IMR-90 (cell line): ENCODE measurements around the gene PTPRN2. TPM values are rescaled to one million over a fixed set of nuclear protein-coding genes. Genes with fewer than 3 reads are reported as not detected.

Source experiments
- ATAC-seq: fragments of 200-7000 bp; cut with Tn5 transposase; 2 replicates; pipeline ENCODE4 v1.9.1; 2020; ENCODE audit warnings: low read depth, mild to moderate bottlenecking, moderate library complexity
- BruUV-seq: library from RNA; stranded (reverse); fragments of 400-500 nt; replicated peaks from 2 replicates; lab custom pipeline; 2021; lab: Mats Ljungman, UMichigan
- CTCF ChIA-PET: fragments of 300-600 bp; formaldehyde crosslinking; extraction: SDS; loops from one replicate; lab custom pipeline; 2021; ENCODE audit warnings: antibody characterized with exemption; lab: Yijun Ruan, JAX
- POLR2A ChIA-PET: fragments of 300-600 bp; sonication (Branson Sonifier 250); formaldehyde crosslinking; loops from one replicate; lab custom pipeline; 2022; ENCODE audit warnings: antibody characterized with exemption; ENCODE audit not compliant: unreplicated experiment; lab: Charles Lee
- DNase-seq: peaks from one replicate; pipeline ENCODE4 v3.0.0; 2013
- H2AFZ ChIP-seq: replicated peaks from 2 replicates; pipeline ENCODE3; 2013; ENCODE audit warnings: low read length, mild to moderate bottlenecking; ENCODE audit not compliant: poor library complexity
- H2AK5ac ChIP-seq: 2 replicates; pipeline ENCODE4 v1.6.1; 2013; ENCODE audit warnings: low read depth, low read length, inconsistent platforms
- H2AK9ac ChIP-seq: replicated peaks from 2 replicates; pipeline ENCODE3; 2013; ENCODE audit warnings: mild to moderate bottlenecking, low read depth, low read length, moderate library complexity; ENCODE audit not compliant: poor library complexity
- H2BK120ac ChIP-seq: 2 replicates; pipeline ENCODE4 v1.6.1; 2013; ENCODE audit warnings: low read depth, low read length, inconsistent platforms
- H2BK15ac ChIP-seq: 3 replicates; pipeline ENCODE4 v1.6.1; 2013; ENCODE audit warnings: low read depth, low read length, inconsistent platforms
- H2BK20ac ChIP-seq: 2 replicates; pipeline ENCODE4 v1.6.1; 2013; ENCODE audit warnings: low read depth, mild to moderate bottlenecking, inconsistent platforms, low read length, moderate library complexity
- H2BK5ac ChIP-seq: 2 replicates; pipeline ENCODE4 v1.6.1; 2013; ENCODE audit warnings: mild to moderate bottlenecking, low read depth, low read length, inconsistent platforms; ENCODE audit not compliant: poor library complexity, severe bottlenecking
- H3K14ac ChIP-seq: replicated peaks from 2 replicates; pipeline ENCODE4 v1.6.1; 2013; ENCODE audit warnings: low read depth, low read length, inconsistent platforms
- H3K18ac ChIP-seq: 2 replicates; pipeline ENCODE4 v1.6.1; 2013; ENCODE audit warnings: low read depth, low read length, control low read depth
- H3K23ac ChIP-seq: 2 replicates; pipeline ENCODE4 v1.6.1; 2013; ENCODE audit warnings: low read depth, low read length, inconsistent platforms
- H3K27ac ChIP-seq: 2 replicates; pipeline ENCODE4 v1.5.1; 2013; ENCODE audit warnings: mild to moderate bottlenecking, control low read depth, low read length; ENCODE audit not compliant: insufficient read depth
- H3K27me3 ChIP-seq: 2 replicates; pipeline ENCODE4 v1.6.1; 2013; ENCODE audit warnings: low read length; ENCODE audit not compliant: control insufficient read depth, insufficient read depth
- H3K36me3 ChIP-seq: 2 replicates; pipeline ENCODE4 v1.6.1; 2013; ENCODE audit warnings: low read length, mixed read lengths; ENCODE audit not compliant: control insufficient read depth, insufficient read depth
- H3K4ac ChIP-seq: 2 replicates; pipeline ENCODE4 v1.6.1; 2013; ENCODE audit warnings: low read depth, low read length, inconsistent platforms
- H3K4me1 ChIP-seq: 2 replicates; pipeline ENCODE4 v1.6.1; 2013; ENCODE audit warnings: low read length, mixed read lengths; ENCODE audit not compliant: control insufficient read depth, insufficient read depth
- H3K4me2 ChIP-seq: 2 replicates; pipeline ENCODE4 v1.6.1; 2013; ENCODE audit warnings: low read depth, mild to moderate bottlenecking, control low read depth, low read length, moderate library complexity
- H3K4me3 ChIP-seq: 2 replicates; pipeline ENCODE4 v1.5.1; 2013; ENCODE audit warnings: low read depth, mild to moderate bottlenecking, control low read depth, low read length, moderate library complexity; ENCODE audit not compliant: insufficient read depth
- H3K56ac ChIP-seq: 2 replicates; pipeline ENCODE4 v1.6.1; 2013; ENCODE audit warnings: low read length, inconsistent platforms; ENCODE audit not compliant: insufficient read depth; ENCODE audit errors: extremely low read depth
- H3K79me1 ChIP-seq, 2 experiments: 2 replicates each; pipeline ENCODE4 v1.6.1; 2013; ENCODE audit warnings: low read length in 2 of 2, inconsistent platforms in 1 of 2, low read depth in 1 of 2
- H3K9ac ChIP-seq: 2 replicates; pipeline ENCODE4 v1.6.1; 2013; ENCODE audit warnings: low read depth, low read length, control low read depth
- H3K9me1 ChIP-seq: 2 replicates; pipeline ENCODE4 v1.6.1; 2013; ENCODE audit warnings: low read length, inconsistent platforms; ENCODE audit not compliant: insufficient read depth
- H3K9me3 ChIP-seq: 2 replicates; pipeline ENCODE4 v1.6.1; 2013; ENCODE audit warnings: low read length; ENCODE audit not compliant: control insufficient read depth, insufficient read depth
- H4K20me1 ChIP-seq: 2 replicates; pipeline ENCODE4 v1.6.1; 2013; ENCODE audit warnings: low read length, inconsistent platforms; ENCODE audit not compliant: insufficient read depth
- H4K5ac ChIP-seq: 2 replicates; pipeline ENCODE4 v1.6.1; 2013; ENCODE audit warnings: mild to moderate bottlenecking, low read depth, low read length, control low read depth
- H4K8ac ChIP-seq, 2 experiments: 2 replicates each; pipeline ENCODE4 v1.6.1; 2013; ENCODE audit warnings: low read depth in 2 of 2, low read length in 2 of 2, control low read depth in 1 of 2, inconsistent platforms in 1 of 2
- H4K91ac ChIP-seq: 2 replicates; pipeline ENCODE4 v1.6.1; 2013; ENCODE audit warnings: low read depth, low read length, inconsistent platforms; ENCODE audit not compliant: insufficient read depth
- BHLHE40 ChIP-seq: fragments of 150-350 bp; IDR thresholded peaks from 2 replicates; pipeline ENCODE4 v1.6.1; 2016; ENCODE audit warnings: mild to moderate bottlenecking, low read depth, low read length
- CEBPB ChIP-seq: IDR thresholded peaks from 2 replicates; pipeline ENCODE4 v1.6.1; 2012; ENCODE audit warnings: low read depth, low read length, improper control_type of control experiment
- CHD1 ChIP-seq: IDR thresholded peaks from 2 replicates; pipeline ENCODE4 v1.6.1; 2012; ENCODE audit warnings: low read depth, low read length, improper control_type of control experiment
- FOS ChIP-seq: fragments of 150-350 bp; IDR thresholded peaks from 2 replicates; pipeline ENCODE4 v1.6.1; 2016; ENCODE audit warnings: low read depth, low read length
- MAFK ChIP-seq: IDR thresholded peaks from 2 replicates; pipeline ENCODE4 v1.6.1; 2012; ENCODE audit warnings: low read depth, low read length, improper control_type of control experiment
- MAZ ChIP-seq: IDR thresholded peaks from 2 replicates; pipeline ENCODE4 v1.6.1; 2012; ENCODE audit warnings: low read depth, mild to moderate bottlenecking, low read length, improper control_type of control experiment, moderate library complexity, borderline replicate concordance
- MXI1 ChIP-seq: IDR thresholded peaks from 2 replicates; pipeline ENCODE4 v1.6.1; 2012; ENCODE audit warnings: low read depth, mild to moderate bottlenecking, low read length, moderate library complexity, borderline replicate concordance
- NFE2L2 ChIP-seq: fragments of 150-350 bp; IDR thresholded peaks from 2 replicates; pipeline ENCODE4 v1.6.1; 2016; ENCODE audit warnings: low read depth, mild to moderate bottlenecking, low read length
- RAD21 ChIP-seq: IDR thresholded peaks from 2 replicates; pipeline ENCODE4 v1.6.1; 2012; ENCODE audit warnings: low read length, improper control_type of control experiment
- RCOR1 ChIP-seq: IDR thresholded peaks from 2 replicates; pipeline ENCODE4 v1.6.1; 2012; ENCODE audit warnings: mild to moderate bottlenecking, low read length, improper control_type of control experiment; ENCODE audit not compliant: insufficient replicate concordance
- RFX5 ChIP-seq: IDR thresholded peaks from 2 replicates; pipeline ENCODE4 v1.8.0; 2012; ENCODE audit warnings: low read depth, mild to moderate bottlenecking, low read length, moderate library complexity
- WGBS, 2 experiments: methylation state at CpG; one replicate each; pipeline versions ENCODE4 v1.1.5 to v1.1.7; 2013; ENCODE audit warnings: missing lambda C conversion rate in 2 of 2; ENCODE audit not compliant: insufficient read length in 1 of 2; ENCODE audit errors: extremely low coverage in 2 of 2; 5-methylcytosine and 5-hydroxymethylcytosine counted together
- dilution Hi-C: fragments of 300-500 bp; cut with HindIII; formaldehyde crosslinking; loops from one replicate; pipeline ENCODE4 v1.14.3; 2018; ENCODE audit warnings: low sequenced_read_pairs; ENCODE audit not compliant: unreplicated experiment
- in situ Hi-C: fragments of 300-500 bp; cut with MboI; formaldehyde crosslinking; loops from 3 replicates; pipeline ENCODE4 v1.14.3; 2019; ENCODE audit warnings: low sequenced_read_pairs, inconsistent platforms, mixed read lengths
- intact Hi-C: fragments of 100-400 bp; cut with micrococcal nuclease; formaldehyde crosslinking; loops from 2 replicates; pipeline ENCODE4 v1.10.0; 2022
- polyA plus RNA-seq, 3 experiments: library from polyadenylated mRNA; depleted of rRNA; stranded (reverse); fragments of >200 nt; gene quantifications; 2 replicates each; pipeline ENCODE4 v1.2.3, GENCODE V29; 2012; ENCODE audit warnings: low replicate concordance in 1 of 3
- total RNA-seq: library from RNA; depleted of rRNA; stranded (reverse); fragments of >200 nt; gene quantifications from 2 replicates; pipeline ENCODE4 v1.2.3, GENCODE V29; 2012
- TF ChIP-seq, protein P1 (sequence below): fragments of 150-350 bp; IDR thresholded peaks from 2 replicates; pipeline ENCODE4 v1.6.1; 2016; ENCODE audit warnings: low read depth, mild to moderate bottlenecking, low read length, moderate library complexity, borderline replicate concordance

PTPRN2 gene
- total and polyA plus RNA-seq, 2 of the 4 experiments (the other 2 are of a cell fraction): 0.03 TPM; not detected in 1

DNA sequence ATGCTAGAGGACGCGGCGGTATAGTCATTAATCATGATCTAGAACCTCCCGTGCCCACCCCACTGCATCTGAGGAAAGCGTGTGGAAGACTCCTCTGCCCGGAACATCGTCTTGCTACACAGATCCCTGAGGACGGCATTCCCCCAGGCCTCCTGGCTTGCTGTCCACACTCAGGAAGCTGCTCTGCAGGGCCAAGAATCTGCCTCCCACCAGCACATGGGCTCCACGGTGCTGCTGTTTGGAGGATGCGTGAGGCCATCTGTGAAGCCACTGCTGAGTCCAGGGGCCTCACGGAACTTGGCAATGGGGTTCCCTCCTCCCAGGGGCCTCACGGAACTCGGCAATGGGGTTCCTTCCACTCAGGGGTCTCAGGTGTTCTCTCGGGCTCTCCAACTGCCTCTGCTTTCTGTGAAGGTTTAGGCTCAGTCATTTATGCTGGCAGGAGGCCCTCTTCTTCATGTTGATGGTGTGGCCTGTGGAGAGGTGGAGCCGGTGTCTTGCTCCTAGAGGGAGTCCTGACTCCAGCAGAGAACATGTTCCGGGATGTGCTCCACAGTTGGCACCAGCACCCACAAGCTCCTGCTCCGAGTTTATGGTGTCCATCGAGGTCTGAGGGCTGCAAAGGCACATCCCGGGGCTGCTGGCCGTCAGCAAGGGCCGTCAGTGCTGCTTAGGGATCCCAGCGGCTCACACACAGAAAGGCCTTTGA, 977.5 kb downstream of the PTPRN2 start:
- Histone ChIP-seq H3K9me3 (peaks cover 62% of the 10 kb centered on the region), H3K27me3 (no peaks in the 10 kb centered on the region), H3K9ac (no peak overlapping the region), H2BK120ac (no peak overlapping the region), H3K27ac (no peak overlapping the region), H3K18ac (no peak overlapping the region), H4K20me1 (no peaks in the 10 kb centered on the region), H3K79me1 (no peaks in the 10 kb centered on the region), H3K4ac (no peak overlapping the region), H3K14ac (no peak overlapping the region), H3K4me1 (no peaks in the 10 kb centered on the region), H2AK9ac (no peak overlapping the region), H2BK20ac (no peak overlapping the region), H3K56ac (no peak overlapping the region), H4K5ac (no peak overlapping the region), H3K36me3 (no peaks in the 10 kb centered on the region), H4K8ac (no peak overlapping the region), H2BK15ac (no peak overlapping the region), H3K4me3 (no peak overlapping the region), H2AFZ (no peak overlapping the region), H2BK5ac (no peak overlapping the region), H3K9me1 (no peaks in the 10 kb centered on the region), H4K91ac (no peak overlapping the region), H3K23ac (no peak overlapping the region), H3K4me2 (no peak overlapping the region), H2AK5ac (no peak overlapping the region)
- ChIA-PET CTCF (no interaction called here), POLR2A (no interaction called here)
- no TSS peak for BruUV-seq
- DNase-seq (no peak), ATAC-seq (no peak)
- 54% methylated on average over 12 of the region's 22 CpGs; no CpG with 5 or more reads in 1 of the 2 experiments for WGBS, 2 experiments
- TF ChIP-seq CHD1 (no peak), RCOR1 (no peak), BHLHE40 (no peak), CEBPB (no peak), MXI1 (no peak), MAFK (no peak), FOS (no peak), MAZ (no peak), NFE2L2 (no peak), RAD21 (no peak), RFX5 (no peak)
- TF ChIP-seq, protein P1, sequence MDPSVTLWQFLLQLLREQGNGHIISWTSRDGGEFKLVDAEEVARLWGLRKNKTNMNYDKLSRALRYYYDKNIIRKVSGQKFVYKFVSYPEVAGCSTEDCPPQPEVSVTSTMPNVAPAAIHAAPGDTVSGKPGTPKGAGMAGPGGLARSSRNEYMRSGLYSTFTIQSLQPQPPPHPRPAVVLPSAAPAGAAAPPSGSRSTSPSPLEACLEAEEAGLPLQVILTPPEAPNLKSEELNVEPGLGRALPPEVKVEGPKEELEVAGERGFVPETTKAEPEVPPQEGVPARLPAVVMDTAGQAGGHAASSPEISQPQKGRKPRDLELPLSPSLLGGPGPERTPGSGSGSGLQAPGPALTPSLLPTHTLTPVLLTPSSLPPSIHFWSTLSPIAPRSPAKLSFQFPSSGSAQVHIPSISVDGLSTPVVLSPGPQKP: no peak
- intact Hi-C loops: no loop called here
- dilution Hi-C loops: no loop called here
- in situ Hi-C loops: no loop called here
